Karpas-422 (cell line): ENCODE results near the gene FAM124A. TPM values are rescaled to one million over a fixed set of nuclear protein-coding genes. Genes with fewer than 3 reads are reported as not detected.

Experiments used
- DNase-seq: peaks from one replicate; pipeline ENCODE4 v3.0.0-alpha.2; 2015
- H2AFZ ChIP-seq: fragments of 200-600 bp; sonication (generic); 2 replicates; pipeline ENCODE4 v1.6.1; 2014; ENCODE audit warnings: antibody characterized with exemption, low read length, mixed read lengths
- H3K27ac ChIP-seq: fragments of 200-600 bp; sonication (generic); 2 replicates; pipeline ENCODE4 v1.5.1; 2014; ENCODE audit warnings: mild to moderate bottlenecking, low read length, moderate library complexity
- H3K27me3 ChIP-seq: fragments of 200-600 bp; sonication (generic); 2 replicates; pipeline ENCODE4 v1.6.1; 2014; ENCODE audit warnings: low read length, mixed read lengths
- H3K36me3 ChIP-seq: fragments of 200-600 bp; sonication (generic); 2 replicates; pipeline ENCODE4 v1.6.1; 2014; ENCODE audit warnings: low read length, mixed read lengths; ENCODE audit not compliant: insufficient read depth
- H3K4me1 ChIP-seq: fragments of 200-600 bp; sonication (generic); 2 replicates; pipeline ENCODE4 v1.6.1; 2014; ENCODE audit warnings: mild to moderate bottlenecking, low read length, mixed read lengths
- H3K4me2 ChIP-seq: fragments of 200-600 bp; sonication (generic); 2 replicates; pipeline ENCODE4 v1.6.1; 2014; ENCODE audit warnings: low read length, low read depth, mild to moderate bottlenecking; ENCODE audit not compliant: poor library complexity, severe bottlenecking
- H3K4me3 ChIP-seq: fragments of 200-600 bp; sonication (generic); 2 replicates; pipeline ENCODE4 v1.5.1; 2014; ENCODE audit warnings: mild to moderate bottlenecking, antibody characterized with exemption, low read length, mixed read lengths
- H3K79me2 ChIP-seq: fragments of 200-600 bp; sonication (generic); 2 replicates; pipeline ENCODE4 v1.6.1; 2014; ENCODE audit warnings: mild to moderate bottlenecking, low read length, mixed read lengths
- H3K9ac ChIP-seq: fragments of 200-600 bp; sonication (generic); 2 replicates; pipeline ENCODE4 v1.6.0; 2014; ENCODE audit warnings: low read length
- H3K9me2 ChIP-seq: fragments of 200-600 bp; sonication (generic), shearing (Covaris generic); replicated peaks from 2 replicates; pipeline ENCODE4 v1.6.0; 2014; ENCODE audit warnings: mild to moderate bottlenecking, low read length, moderate library complexity; ENCODE audit not compliant: insufficient read depth
- H3K9me3 ChIP-seq: fragments of 300-700, 200-600 bp; sonication (generic); 2 replicates; pipeline ENCODE4 v1.6.1; 2014; ENCODE audit warnings: low read length, mixed read lengths
- H4K20me1 ChIP-seq: fragments of 200-600 bp; sonication (generic); 2 replicates; pipeline ENCODE4 v1.6.1; 2014; ENCODE audit warnings: mild to moderate bottlenecking, antibody characterized with exemption, low read length, low read depth; ENCODE audit not compliant: insufficient read depth
- total RNA-seq: library from RNA; depleted of rRNA; stranded (reverse); fragments of >200 nt; shearing (Covaris generic); gene quantifications from 2 replicates; pipeline ENCODE4 v1.2.3, GENCODE V29; 2014; ENCODE audit warnings: low replicate concordance; rRNA removed

The FAM124A gene
- total RNA-seq, result not detected in 2 replicates

GRCh38 chr13:51222037-51222685 is at the start of gene FAM124A:
TSS of gene FAM124A (plus strand) at chr13:51222398. CDS start at chr13:51222502, 104 bp downstream.
- Histone ChIP-seq H2AFZ (no peak within 1 kb of the TSS), H3K4me2 (no peak within 1 kb of the TSS), H3K27ac (no peak within 1 kb of the TSS), H3K9me3 (no peaks in the 10 kb centered on the region), H3K9ac (no peak within 1 kb of the TSS), H3K79me2 (no peaks in the 10 kb centered on the region), H3K27me3 (no peaks in the 10 kb centered on the region), H3K4me1 (no peaks in the 10 kb centered on the region), H4K20me1 (no peaks in the 10 kb centered on the region), H3K9me2 (no peaks in the 10 kb centered on the region), H3K4me3 (no peak within 1 kb of the TSS), H3K36me3 (no peaks in the 10 kb centered on the region)
- DNase-seq, result no peak

GRCh38 chr13:51175021-51175420 is 47.2 kb upstream of the FAM124A start:
- Histone ChIP-seq H3K27ac (no peak overlapping the region), H4K20me1 (no peaks in the 10 kb centered on the region), H3K79me2 (no peaks in the 10 kb centered on the region), H3K9ac (no peak overlapping the region), H3K36me3 (no peaks in the 10 kb centered on the region), H3K4me3 (no peak overlapping the region), H3K4me2 (no peak overlapping the region), H3K27me3 (no peaks in the 10 kb centered on the region), H2AFZ (no peak overlapping the region), H3K9me3 (no peaks in the 10 kb centered on the region), H3K4me1 (no peaks in the 10 kb centered on the region), H3K9me2 (no peaks in the 10 kb centered on the region)
- no peak for DNase-seq

- Histone ChIP-seq H4K20me1 (no peaks in the 10 kb centered on the region), H3K27ac (no peak overlapping the region), H3K4me3 (no peak overlapping the region), H3K36me3 (no peaks in the 10 kb centered on the region), H3K9ac (no peak overlapping the region), H3K9me2 (no peaks in the 10 kb centered on the region), H3K4me2 (no peak overlapping the region), H2AFZ (no peak overlapping the region), H3K4me1 (no peaks in the 10 kb centered on the region), H3K9me3 (no peaks in the 10 kb centered on the region), H3K79me2 (no peaks in the 10 kb centered on the region), H3K27me3 (0 out of 2 replicates have a peak, but pooled peaks cover 3% of the 10 kb centered on the region)
- no peak for DNase-seq
Measured at GRCh38 chr13:51175639-51176038, 46.6 kb upstream of the FAM124A start.

GRCh38 chr13:51177188-51177587 is 45.0 kb upstream of the FAM124A start:
- Histone ChIP-seq H3K9ac (no peak overlapping the region), H3K79me2 (no peaks in the 10 kb centered on the region), H3K27ac (no peak overlapping the region), H3K27me3 (0 out of 2 replicates have a peak, but pooled peaks cover 3% of the 10 kb centered on the region), H4K20me1 (no peaks in the 10 kb centered on the region), H3K4me3 (no peak overlapping the region), H3K4me1 (no peaks in the 10 kb centered on the region), H3K36me3 (no peaks in the 10 kb centered on the region), H3K4me2 (no peak overlapping the region), H2AFZ (no peak overlapping the region), H3K9me2 (no peaks in the 10 kb centered on the region), H3K9me3 (no peaks in the 10 kb centered on the region)
- no peak for DNase-seq

- H3K4me2 ChIP-seq, result no peak overlapping the region
- no peaks in the 10 kb centered on the region for H4K20me1 ChIP-seq
- H3K36me3 ChIP-seq, result no peaks in the 10 kb centered on the region
- H3K9me3 ChIP-seq, result no peaks in the 10 kb centered on the region
- no peak overlapping the region for H3K4me3 ChIP-seq
- H3K27me3 ChIP-seq, result 0 out of 2 replicates have a peak, but pooled peaks cover 3% of the 10 kb centered on the region
- DNase-seq, result no peak
- H3K79me2 ChIP-seq, result no peaks in the 10 kb centered on the region
- no peaks in the 10 kb centered on the region for H3K9me2 ChIP-seq
- H3K9ac ChIP-seq, result no peak overlapping the region
- H3K4me1 ChIP-seq, result no peaks in the 10 kb centered on the region
- H3K27ac ChIP-seq, result no peak overlapping the region
- H2AFZ ChIP-seq, result no peak overlapping the region
Measured at GRCh38 chr13:51178456-51179074, 43.6 kb upstream of the FAM124A start.

GRCh38 chr13:51179432-51179971 is 42.7 kb upstream of the FAM124A start:
- H3K79me2 ChIP-seq, result no peaks in the 10 kb centered on the region
- no peak overlapping the region for H3K27ac ChIP-seq
- H3K9me2 ChIP-seq, result no peaks in the 10 kb centered on the region
- H3K9ac ChIP-seq, result no peak overlapping the region
- H2AFZ ChIP-seq, result no peak overlapping the region
- H3K27me3 ChIP-seq, result 0 out of 2 replicates have a peak, but pooled peaks cover 3% of the 10 kb centered on the region
- DNase-seq, result no peak
- no peak overlapping the region for H3K4me3 ChIP-seq
- no peaks in the 10 kb centered on the region for H3K36me3 ChIP-seq
- H3K4me1 ChIP-seq, result no peaks in the 10 kb centered on the region
- H3K9me3 ChIP-seq, result no peaks in the 10 kb centered on the region
- H3K4me2 ChIP-seq, result no peak overlapping the region
- no peaks in the 10 kb centered on the region for H4K20me1 ChIP-seq

- Histone ChIP-seq H3K79me2 (no peaks in the 10 kb centered on the region), H3K9me3 (no peaks in the 10 kb centered on the region), H2AFZ (no peak overlapping the region), H3K9me2 (no peaks in the 10 kb centered on the region), H3K4me3 (no peak overlapping the region), H3K27me3 (0 out of 2 replicates have a peak, but pooled peaks cover 3% of the 10 kb centered on the region), H3K4me1 (no peaks in the 10 kb centered on the region), H3K4me2 (no peak overlapping the region), H3K9ac (no peak overlapping the region), H3K36me3 (no peaks in the 10 kb centered on the region), H4K20me1 (no peaks in the 10 kb centered on the region), H3K27ac (no peak overlapping the region)
- DNase-seq, result no peak
Measured at GRCh38 chr13:51180853-51181511, 41.2 kb upstream of the FAM124A start.

- no peaks in the 10 kb centered on the region for H3K79me2 ChIP-seq
- H4K20me1 ChIP-seq, result no peaks in the 10 kb centered on the region
- 0 out of 2 replicates have a peak, but pooled peaks cover 3% of the 10 kb centered on the region for H3K27me3 ChIP-seq
- no peak overlapping the region for H3K4me2 ChIP-seq
- no peaks in the 10 kb centered on the region for H3K9me2 ChIP-seq
- no peaks in the 10 kb centered on the region for H3K4me1 ChIP-seq
- H3K4me3 ChIP-seq, result no peak overlapping the region
- no peaks in the 10 kb centered on the region for H3K36me3 ChIP-seq
- no peaks in the 10 kb centered on the region for H3K9me3 ChIP-seq
- DNase-seq, result no peak
- no peak overlapping the region for H2AFZ ChIP-seq
- no peak overlapping the region for H3K27ac ChIP-seq
- H3K9ac ChIP-seq, result no peak overlapping the region
Measured at GRCh38 chr13:51181786-51182383, 40.3 kb upstream of the FAM124A start.
